ENCODE data around the gene SBK2.
"Not testable (repeated sequence)": the region's sequence is repeated elsewhere in the genome, so short reads cannot be mapped to it uniquely, and the experiment has no call there.

SBK2 gene, protein sequence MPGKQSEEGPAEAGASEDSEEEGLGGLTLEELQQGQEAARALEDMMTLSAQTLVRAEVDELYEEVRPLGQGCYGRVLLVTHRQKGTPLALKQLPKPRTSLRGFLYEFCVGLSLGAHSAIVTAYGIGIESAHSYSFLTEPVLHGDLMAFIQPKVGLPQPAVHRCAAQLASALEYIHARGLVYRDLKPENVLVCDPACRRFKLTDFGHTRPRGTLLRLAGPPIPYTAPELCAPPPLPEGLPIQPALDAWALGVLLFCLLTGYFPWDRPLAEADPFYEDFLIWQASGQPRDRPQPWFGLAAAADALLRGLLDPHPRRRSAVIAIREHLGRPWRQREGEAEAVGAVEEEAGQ

DNA sequence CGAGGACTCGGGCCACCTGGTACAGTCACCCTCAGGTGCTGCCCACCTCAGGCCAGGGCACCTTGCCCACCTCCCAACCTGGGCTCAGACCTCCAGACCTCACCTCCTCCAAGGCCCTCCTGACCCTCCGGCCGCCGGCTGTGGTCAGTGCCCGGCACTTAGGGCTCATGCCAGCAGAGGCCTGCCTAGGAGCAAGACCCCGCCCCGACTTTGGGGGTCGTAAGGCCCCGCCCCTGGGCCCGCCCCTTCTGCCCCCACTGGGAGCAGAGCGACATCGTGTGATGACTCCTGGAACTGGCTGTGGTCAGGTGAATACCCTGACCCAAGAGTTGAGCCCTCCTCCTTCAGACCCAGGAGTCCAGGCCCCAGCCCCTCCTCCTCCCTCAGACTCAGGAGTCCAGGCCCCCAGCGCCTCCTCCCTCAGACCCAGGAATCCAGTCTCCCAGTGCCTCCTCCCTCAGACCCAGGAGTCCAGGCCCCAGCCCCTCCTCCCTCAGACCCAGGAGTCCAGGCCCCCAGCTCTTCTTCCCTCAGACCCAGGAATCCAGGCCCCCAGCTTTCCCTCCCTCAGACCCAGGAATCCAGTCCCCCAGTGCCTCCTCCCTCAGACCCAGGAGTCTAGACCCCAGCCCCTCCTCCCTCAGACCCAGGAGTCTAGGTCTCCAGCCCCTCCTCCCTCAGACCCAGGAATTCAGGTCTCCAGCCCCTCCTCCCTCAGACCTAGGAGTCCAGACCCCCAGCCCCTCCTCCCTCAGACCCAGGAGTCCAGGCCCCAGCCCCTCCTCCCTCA lies at the start of gene SBK2:
Gene SBK2 (minus strand): TSS at position 183 of the 790 bp plus-strand sequence. CDS start 839 bp downstream, outside the sequence.
- peak; percentile 95 for DNase-seq (ENCODE audit: low spot score)

GRCh38 chr19:55585658-55586339 lies 48.9 kb upstream of the SBK2 start:
- peak; percentile 80 for DNase-seq (ENCODE audit: low spot score)

GRCh38 chr19:55584871-55585270 lies 47.9 kb upstream of the SBK2 start:
- DNase-seq (ENCODE audit: low spot score): no peak

DNA sequence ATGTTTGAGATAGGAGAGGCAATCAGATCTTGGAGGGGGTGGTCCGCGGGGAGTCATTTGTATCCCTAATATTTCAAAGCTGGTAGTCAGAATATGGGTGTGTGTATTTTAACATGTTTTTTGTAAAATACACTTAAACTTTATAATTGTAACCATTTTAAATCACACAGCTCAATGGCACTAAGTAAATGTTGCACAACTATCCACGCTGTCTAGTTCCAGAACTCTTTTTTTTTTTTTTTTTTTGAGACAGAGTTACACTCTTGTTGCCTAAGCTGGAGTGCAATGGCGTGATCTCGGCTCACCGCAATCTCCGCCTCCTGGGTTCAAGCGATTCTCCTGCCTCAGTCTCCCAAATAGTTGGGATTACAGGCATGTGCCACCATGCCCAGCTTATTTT lies 47.0 kb upstream of the SBK2 start:
- DNase-seq (ENCODE audit: low spot score): not testable (repeated sequence)

DNA sequence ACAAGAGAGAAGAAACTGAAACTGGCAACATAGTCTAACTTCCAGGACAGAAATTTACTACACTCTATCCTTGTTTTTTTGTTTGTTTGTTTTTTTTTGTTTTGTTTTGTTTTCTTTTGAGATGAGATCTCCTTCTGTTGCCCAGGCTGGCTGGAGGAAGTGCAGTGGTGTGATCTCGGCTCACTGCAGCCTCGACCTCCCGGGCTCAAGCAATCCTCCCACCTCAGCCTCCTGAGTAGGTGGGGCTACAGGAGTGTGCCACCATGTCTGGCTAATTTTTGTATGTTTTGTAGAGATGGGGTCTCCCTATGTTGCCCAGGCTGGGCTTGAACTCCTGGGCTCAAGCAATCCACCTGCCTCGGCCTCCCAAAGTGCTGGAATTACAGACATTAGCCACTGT lies 45.4 kb upstream of the SBK2 start:
- not testable (repeated sequence) for DNase-seq (ENCODE audit: low spot score)

- DNase-seq (ENCODE audit: low spot score): no peak
These were observed 44.9 kb upstream of the SBK2 start for GRCh38 chr19:55581823-55582223.

DNA sequence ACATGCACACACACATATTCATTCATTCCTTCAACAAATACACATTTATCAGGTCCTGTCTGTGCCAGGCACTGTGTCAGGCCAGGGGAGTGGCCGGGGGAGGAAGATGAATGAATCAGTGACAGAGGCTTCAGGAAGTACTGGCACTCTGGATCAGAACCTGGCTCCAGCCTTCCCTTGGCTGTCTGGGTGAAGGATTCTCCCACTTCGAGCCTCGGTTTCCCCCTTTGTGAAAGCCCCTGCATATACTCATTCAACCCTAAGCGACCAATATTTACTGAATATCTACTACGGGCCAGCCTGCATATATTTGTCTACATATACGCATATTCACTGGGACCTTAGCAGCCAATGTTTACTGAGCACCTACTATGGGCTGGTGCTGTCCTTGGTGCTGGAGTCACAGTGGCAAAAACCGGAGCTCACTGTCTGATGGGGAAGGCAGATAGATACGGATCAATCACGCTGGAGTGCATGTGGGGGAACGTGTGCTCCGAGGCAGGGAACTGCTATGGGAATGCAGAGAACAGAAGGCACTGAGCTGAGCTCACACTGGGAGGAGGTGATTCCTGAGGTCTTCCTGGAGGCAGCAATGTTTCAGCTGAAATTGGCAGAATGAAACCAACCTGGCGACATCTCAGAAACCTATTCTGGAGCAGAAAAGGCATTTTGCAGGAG lies 44.4 kb upstream of the SBK2 start:
- DNase-seq (ENCODE audit: low spot score): no peak

DNA sequence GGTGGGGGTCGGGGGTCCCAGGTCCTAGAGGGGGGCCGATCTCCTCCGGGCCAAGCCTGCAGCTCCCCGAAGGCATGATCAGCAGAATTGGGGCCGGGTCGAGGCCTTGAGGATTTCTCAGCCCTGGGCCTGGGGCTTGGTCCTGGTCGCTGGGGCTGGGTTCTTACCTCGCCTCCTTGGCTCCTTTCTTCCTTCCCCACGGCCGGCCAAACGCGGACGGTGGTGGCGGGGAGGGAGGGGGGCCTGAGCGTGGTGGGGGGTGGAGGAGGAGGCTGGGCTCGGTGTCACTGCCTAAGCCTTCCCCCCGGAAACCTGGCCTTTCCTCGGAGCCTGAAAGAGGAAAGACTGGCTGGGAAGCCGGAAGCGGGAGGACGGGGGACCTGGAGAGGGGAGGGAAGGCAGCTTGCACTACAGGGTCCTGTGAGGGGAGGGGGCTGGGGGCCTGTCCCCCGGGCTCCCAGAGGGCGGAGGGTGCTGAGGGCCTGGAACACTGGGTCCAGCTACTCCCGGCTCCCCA lies 43.8 kb upstream of the SBK2 start, which contains the start of gene ZNF579:
Gene ZNF579 (minus strand): TSS at position 221 of the 517 bp plus-strand sequence. CDS start 1,209 bp downstream, outside the sequence.
- peak; percentile 86 for DNase-seq (ENCODE audit: low spot score)

DNA sequence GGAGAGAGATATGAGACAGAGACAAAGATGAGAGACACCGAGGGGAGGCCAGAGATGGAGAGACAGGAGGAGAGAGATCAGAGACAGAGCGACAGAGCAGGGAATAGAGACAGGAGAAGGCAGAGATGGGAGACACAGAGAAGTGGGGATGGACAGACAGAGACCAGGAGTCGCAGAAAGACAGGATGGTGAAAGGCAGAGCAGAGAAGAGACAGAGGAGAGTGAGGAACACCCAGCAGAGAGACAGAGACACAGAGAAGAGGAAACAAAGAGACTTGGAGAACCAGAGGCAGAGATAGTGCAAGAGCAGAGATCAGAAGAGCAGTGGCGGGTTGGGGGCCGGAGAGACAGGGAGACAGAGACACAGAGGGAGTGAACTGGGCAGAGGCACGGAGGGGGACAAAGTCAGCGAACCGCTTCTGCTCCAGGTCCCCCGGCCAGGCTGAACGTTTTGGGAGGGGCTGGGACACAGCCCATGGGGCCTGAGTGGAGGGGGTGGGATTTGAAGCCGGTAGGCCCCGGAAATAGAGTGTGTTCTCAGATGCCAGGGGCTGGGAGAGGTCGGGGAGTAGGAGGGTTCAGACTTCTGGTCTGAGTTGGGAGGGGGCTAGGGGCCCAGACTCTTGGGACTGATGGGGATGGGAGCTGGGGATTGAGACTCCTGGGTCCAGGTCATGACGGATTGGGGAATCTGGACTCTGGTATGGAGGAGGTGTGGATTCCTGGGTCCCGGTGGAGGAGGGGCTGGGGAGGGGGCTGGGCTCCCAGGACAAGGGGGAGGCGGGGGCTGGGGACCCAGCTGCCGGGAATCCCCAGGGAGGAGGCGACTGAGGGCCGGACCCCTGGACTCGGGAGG lies 43.1 kb upstream of the SBK2 start:
- DNase-seq (ENCODE audit: low spot score): peak; percentile 63

GRCh38 chr19:55578761-55579747 lies 42.1 kb upstream of the SBK2 start:
- peak; percentile 13 for DNase-seq (ENCODE audit: low spot score)

DNA sequence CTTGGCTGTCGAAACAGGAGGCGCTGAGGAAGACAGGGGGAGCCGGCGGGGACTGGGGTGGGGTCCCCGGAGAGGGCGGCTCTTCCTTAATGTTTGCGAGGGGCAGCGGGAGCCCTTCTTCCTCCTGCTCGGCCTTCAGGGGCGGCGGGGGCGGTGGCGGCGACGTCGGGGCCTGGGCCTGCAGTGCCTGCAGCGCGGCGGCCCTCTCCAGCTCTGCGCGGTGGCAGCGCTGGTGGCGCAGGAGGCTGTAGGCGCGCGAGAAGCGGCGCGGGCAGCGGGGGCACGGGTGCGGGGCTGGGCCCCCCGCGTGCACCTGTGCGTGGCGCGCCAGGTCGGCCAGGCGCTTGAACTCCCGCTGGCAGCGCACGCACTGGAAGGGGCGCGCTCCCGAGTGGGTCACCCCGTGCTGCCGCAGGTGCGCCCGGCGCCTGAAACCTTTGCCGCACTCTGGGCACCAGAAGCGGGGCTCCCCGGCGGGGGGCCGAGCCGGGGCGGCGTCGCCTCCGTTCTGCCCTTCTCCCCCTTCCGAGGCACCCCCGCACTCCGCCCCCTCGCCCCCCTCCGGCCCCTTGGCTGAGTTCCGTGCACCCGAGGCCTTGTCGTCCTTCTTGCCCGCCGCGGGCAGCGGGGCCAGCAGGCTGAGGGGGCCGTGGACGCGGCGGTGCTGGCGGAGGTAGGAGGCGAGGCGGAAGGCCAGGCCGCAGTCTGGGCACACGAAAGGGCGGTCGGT lies 41.3 kb upstream of the SBK2 start:
- DNase-seq (ENCODE audit: low spot score): peak; percentile 7

GRCh38 chr19:55576746-55577145 lies 39.8 kb upstream of the SBK2 start:
- DNase-seq (ENCODE audit: low spot score): no peak

DNA sequence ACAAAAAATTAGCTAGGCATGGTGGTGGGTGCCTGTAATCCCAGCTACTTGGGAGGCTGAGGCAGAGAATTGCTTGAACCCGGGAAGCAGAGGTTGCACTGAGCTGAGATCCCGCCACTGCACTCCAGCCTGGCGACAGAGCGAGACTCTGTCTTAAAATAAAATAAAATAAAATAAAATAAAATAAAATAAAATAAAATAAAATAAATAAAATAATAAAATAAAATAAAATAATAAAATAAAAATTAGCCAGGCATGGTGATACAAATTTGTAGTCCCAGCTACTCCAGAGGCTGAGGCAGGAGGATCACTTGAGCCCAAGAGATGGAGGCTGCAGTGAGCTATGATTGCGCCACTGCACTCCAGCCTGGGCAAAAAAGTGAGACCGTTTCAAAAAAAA lies 37.0 kb upstream of the SBK2 start:
- DNase-seq (ENCODE audit: low spot score): not testable (repeated sequence)

- DNase-seq (ENCODE audit: low spot score): not testable (repeated sequence)
These were observed 32.5 kb upstream of the SBK2 start for GRCh38 chr19:55569477-55569876.

DNA sequence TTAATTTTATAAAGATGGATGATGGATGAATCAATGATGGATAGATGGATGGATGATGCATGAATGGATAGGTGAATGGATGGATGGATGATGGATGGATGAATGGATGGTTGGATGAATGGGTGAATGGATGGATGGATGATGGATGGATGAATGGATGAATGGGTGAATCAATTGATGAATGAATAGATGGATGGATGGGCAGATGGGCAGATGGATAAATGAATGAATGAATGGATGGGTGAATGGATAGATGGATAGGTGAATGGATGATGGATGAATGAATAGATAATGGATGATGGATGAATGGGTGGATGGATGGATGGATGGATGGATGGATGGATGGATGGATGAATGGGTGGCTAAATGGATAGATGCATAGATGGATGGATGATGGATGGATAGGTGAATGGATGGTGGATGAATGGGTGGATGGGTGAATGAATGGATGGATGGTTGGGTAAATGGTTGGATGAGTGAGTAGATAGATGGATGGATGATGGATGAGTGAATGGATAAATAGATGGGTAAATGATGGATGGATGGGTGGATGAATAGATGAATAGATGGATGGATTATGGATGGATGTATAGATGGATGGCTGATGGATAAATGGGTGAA lies 30.9 kb upstream of the SBK2 start:
- DNase-seq (ENCODE audit: low spot score): no peak

DNA sequence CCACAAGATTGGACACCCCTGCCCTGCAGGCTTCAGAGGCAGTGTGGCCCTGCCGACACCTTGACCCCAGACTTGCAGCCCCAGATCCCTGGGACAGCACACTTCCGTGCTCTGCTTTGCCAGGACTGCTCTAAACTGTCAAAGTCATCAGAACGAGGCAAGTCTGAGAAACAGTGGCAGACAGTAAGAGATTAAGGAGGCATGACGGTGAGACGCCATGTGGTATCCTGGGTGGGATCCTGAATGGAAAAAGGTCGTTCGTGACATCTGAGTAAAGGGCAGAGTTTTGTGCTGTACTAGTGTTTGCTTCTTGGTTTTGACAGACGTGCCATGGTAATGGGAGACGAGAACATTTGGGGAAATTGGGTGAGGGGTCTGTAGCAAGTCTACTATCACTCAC lies 29.9 kb upstream of the SBK2 start:
- DNase-seq (ENCODE audit: low spot score): no peak

DNA sequence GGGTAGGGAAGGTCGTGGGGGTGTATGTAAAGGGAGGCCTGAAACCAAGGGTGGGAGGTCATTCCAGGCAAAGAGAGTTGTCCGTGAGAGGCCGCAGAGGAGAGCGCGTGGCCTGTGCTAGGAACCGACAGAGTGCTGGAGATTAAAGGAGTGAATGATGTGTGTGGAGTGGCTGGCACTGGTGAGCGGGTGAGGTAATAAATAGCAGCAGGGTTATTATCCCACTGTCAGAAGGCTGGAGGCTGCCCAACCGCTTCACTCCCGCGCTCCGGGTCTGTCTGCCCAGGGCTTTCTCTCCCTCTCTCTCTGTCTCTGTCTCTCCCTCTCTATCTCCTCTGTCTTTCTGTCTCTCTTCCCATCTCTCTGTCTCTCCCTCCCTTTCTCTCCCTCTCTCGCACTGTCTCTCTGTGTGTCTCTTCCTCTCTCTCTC lies 26.3 kb upstream of the SBK2 start:
- DNase-seq (ENCODE audit: low spot score): peak; percentile 20

GRCh38 chr19:55559684-55560083 lies 22.8 kb upstream of the SBK2 start:
- DNase-seq (ENCODE audit: low spot score): no peak
